Dermis microvascular lymphatic vessel endothelial cell (primary cell): ENCODE data around the gene CEND1. TPM values are rescaled to one million over a fixed set of nuclear protein-coding genes. Genes with fewer than 3 reads are reported as not detected.

Experiments used
- total RNA-seq: library from RNA; depleted of rRNA; stranded (reverse); fragments of >200 nt; gene quantifications from 2 replicates; pipeline ENCODE4 v1.2.1, GENCODE V29; 2014

Gene CEND1
- total RNA-seq, 1 donor from 2014 or later: 0.13 TPM

Other genes starting within 250 kb of the CEND1 start
- gene LMNTD2, start 229.4 kb downstream of the CEND1 start, total RNA-seq: 0.90 and 2.0 TPM in 2 replicates
- 13.9 and 17.4 TPM in 2 replicates for gene RASSF7, start 229.1 kb downstream of the CEND1 start, total RNA-seq
- gene PHRF1, start 213.6 kb downstream of the CEND1 start, total RNA-seq: 16.8 and 23.8 TPM in 2 replicates
- gene IRF7, start 174.1 kb downstream of the CEND1 start, total RNA-seq: 6.7 and 16.2 TPM in 2 replicates
- gene CDHR5, start 165.1 kb downstream of the CEND1 start, total RNA-seq: not detected in 2 replicates
- gene SCT, start 162.9 kb downstream of the CEND1 start, total RNA-seq: not detected in 2 replicates
- under 0.01 TPM in 1 of 2 replicates, not detected in the other for gene DRD4, start 152.8 kb downstream of the CEND1 start, total RNA-seq
- gene DEAF1, start 94.9 kb downstream of the CEND1 start, total RNA-seq: 30.9 and 37.6 TPM in 2 replicates
- gene TMEM80, start 94.3 kb downstream of the CEND1 start, total RNA-seq: 7.6 and 15.3 TPM in 2 replicates
- 2.7 and 3.0 TPM in 2 replicates for gene EPS8L2, start 83.9 kb downstream of the CEND1 start, total RNA-seq
- 112 and 113 TPM in 2 replicates for gene TALDO1, start 42.6 kb downstream of the CEND1 start, total RNA-seq
- 19.3 and 32.4 TPM in 2 replicates for gene GATD1, start 12.6 kb downstream of the CEND1 start, total RNA-seq
- gene SLC25A22, start 8.2 kb upstream of the CEND1 start, total RNA-seq: 4.0 and 7.7 TPM in 2 replicates
- 4.5 and 4.9 TPM in 2 replicates for gene PIDD1, start 15.1 kb upstream of the CEND1 start, total RNA-seq
- 253 and 338 TPM in 2 replicates for gene RPLP2, start 19.9 kb upstream of the CEND1 start, total RNA-seq
- gene PNPLA2, start 28.8 kb upstream of the CEND1 start, total RNA-seq: 29.5 and 63.3 TPM in 2 replicates
- 12.1 and 16.9 TPM in 2 replicates for gene CRACR2B, start 37.8 kb upstream of the CEND1 start, total RNA-seq
- 498 and 1,021 TPM in 2 replicates for gene CD151, start 42.9 kb upstream of the CEND1 start, total RNA-seq
- 200 and 256 TPM in 2 replicates for gene POLR2L, start 52.4 kb upstream of the CEND1 start, total RNA-seq
- gene TSPAN4, start 52.8 kb upstream of the CEND1 start, total RNA-seq: 73.4 and 118 TPM in 2 replicates
- 29.5 and 39.8 TPM in 2 replicates for gene CHID1, start 120.7 kb upstream of the CEND1 start, total RNA-seq
- gene AP2A2, start 135.8 kb upstream of the CEND1 start, total RNA-seq: 25.9 and 37.6 TPM in 2 replicates
- not detected in 2 replicates for gene MUC6, start 246.6 kb upstream of the CEND1 start, total RNA-seq